ENCODE data around the gene POU2F1. TPM values are rescaled to one million over a fixed set of nuclear protein-coding genes. Genes with fewer than 3 reads are reported as not detected.

The POU2F1 gene
- total RNA-seq, 1 experiment from 2014 or later, result 11.6 TPM

DNA sequence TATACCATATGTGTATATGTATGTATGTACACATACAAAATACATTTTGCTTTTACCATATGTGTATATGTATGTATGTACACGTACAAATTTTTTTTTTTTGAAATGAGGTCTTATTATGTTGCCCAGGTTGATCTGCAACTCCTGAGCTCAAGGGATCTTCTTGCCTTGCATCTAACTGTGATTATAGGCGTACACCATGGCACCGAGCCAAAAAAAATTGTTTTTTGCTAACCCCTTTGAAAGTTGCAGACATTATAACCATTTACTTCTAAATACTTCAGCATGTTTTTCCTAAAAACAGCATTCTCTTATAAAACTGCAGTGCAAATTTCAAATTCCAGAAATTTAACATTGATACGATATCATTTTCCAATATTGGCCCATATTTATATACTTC, 147.0 kb downstream of the POU2F1 start:
- Mint-ChIP-seq H3K9me3 (ENCODE audit: unreplicated experiment) (no peaks in the 10 kb centered on the region), H3K4me3 (ENCODE audit: unreplicated experiment) (no peak overlapping the region), H3K4me1 (ENCODE audit: insufficient read depth, unreplicated experiment) (no peaks in the 10 kb centered on the region), H3K27me3 (ENCODE audit: insufficient read depth, unreplicated experiment) (no peaks in the 10 kb centered on the region), H3K27ac (ENCODE audit: low read depth, unreplicated experiment) (no peak overlapping the region), H3K36me3 (ENCODE audit: insufficient read depth, unreplicated experiment) (peaks cover 6% of the 10 kb centered on the region)
- DNase-seq (ENCODE audit: unreplicated experiment), result no peak
- TF ChIP-seq, protein P1, sequence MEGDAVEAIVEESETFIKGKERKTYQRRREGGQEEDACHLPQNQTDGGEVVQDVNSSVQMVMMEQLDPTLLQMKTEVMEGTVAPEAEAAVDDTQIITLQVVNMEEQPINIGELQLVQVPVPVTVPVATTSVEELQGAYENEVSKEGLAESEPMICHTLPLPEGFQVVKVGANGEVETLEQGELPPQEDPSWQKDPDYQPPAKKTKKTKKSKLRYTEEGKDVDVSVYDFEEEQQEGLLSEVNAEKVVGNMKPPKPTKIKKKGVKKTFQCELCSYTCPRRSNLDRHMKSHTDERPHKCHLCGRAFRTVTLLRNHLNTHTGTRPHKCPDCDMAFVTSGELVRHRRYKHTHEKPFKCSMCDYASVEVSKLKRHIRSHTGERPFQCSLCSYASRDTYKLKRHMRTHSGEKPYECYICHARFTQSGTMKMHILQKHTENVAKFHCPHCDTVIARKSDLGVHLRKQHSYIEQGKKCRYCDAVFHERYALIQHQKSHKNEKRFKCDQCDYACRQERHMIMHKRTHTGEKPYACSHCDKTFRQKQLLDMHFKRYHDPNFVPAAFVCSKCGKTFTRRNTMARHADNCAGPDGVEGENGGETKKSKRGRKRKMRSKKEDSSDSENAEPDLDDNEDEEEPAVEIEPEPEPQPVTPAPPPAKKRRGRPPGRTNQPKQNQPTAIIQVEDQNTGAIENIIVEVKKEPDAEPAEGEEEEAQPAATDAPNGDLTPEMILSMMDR (IDR thresholded peaks at IDR 0.05; ENCODE audit: unreplicated experiment), result no peak
- intact Hi-C loops (cut with micrococcal nuclease), result no loop called here
- BruUV-seq (replicated peaks), result no TSS peak
- ChIA-PET POLR2A (interaction anchor here (1.4 kb wide), 1 partner anchor 105 kb away, joined by 3 read pairs; no protein-coding TSS in a partner anchor), CTCF (interaction anchor here (0.6 to 1.7 kb wide), 4 partner anchors 33 to 714 kb away, joined by 3 to 4 read pairs (median 3); no protein-coding TSS in a partner anchor)

DNA sequence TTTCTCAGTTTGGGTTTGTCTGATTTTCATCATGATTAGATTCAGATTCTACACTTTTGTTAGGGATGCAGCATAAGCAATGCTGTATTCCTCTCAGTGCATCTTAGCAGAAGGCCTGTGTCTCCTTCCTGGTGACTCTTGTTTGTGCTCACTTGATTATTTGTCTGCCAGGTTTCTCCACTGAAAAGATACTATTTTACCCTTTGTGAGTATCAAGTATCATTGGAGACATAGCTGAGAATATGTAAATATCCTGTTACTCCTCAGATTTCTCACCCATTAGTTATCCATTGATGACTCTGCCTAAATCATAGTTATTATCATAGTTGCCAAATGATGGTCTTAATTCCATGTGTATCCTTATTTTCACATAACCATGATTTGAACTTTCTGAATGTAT, 148.5 kb downstream of the POU2F1 start:
- TF ChIP-seq, protein P1 (IDR thresholded peaks at IDR 0.05; ENCODE audit: unreplicated experiment), result no peak

GRCh38 chr1:167369933-167370332, 149.2 kb downstream of the POU2F1 start:
- BruUV-seq (replicated peaks), result no TSS peak
- DNase-seq (ENCODE audit: unreplicated experiment), result no peak
- Mint-ChIP-seq H3K36me3 (ENCODE audit: insufficient read depth, unreplicated experiment) (peaks cover 16% of the 10 kb centered on the region), H3K27me3 (ENCODE audit: insufficient read depth, unreplicated experiment) (no peaks in the 10 kb centered on the region), H3K4me3 (ENCODE audit: unreplicated experiment) (no peak overlapping the region), H3K9me3 (ENCODE audit: unreplicated experiment) (no peaks in the 10 kb centered on the region), H3K4me1 (ENCODE audit: insufficient read depth, unreplicated experiment) (no peaks in the 10 kb centered on the region), H3K27ac (ENCODE audit: low read depth, unreplicated experiment) (no peak overlapping the region)
- ChIA-PET CTCF (interaction anchor here (0.6 to 2.0 kb wide), 6 partner anchors 27 to 970 kb away, joined by 3 to 9 read pairs (median 4); no protein-coding TSS in a partner anchor), POLR2A (interaction anchor here (0.7 kb wide), 1 partner anchor 32 kb away, joined by 4 read pairs; no protein-coding TSS in a partner anchor)
- TF ChIP-seq, protein P1 (IDR thresholded peaks at IDR 0.05; ENCODE audit: unreplicated experiment), result no peak
- intact Hi-C loops (cut with micrococcal nuclease), result no loop called here

More for the DNA sequence above, 148.5 kb downstream of the POU2F1 start:
- Mint-ChIP-seq H3K4me1 (ENCODE audit: insufficient read depth, unreplicated experiment) (no peaks in the 10 kb centered on the region), H3K27ac (ENCODE audit: low read depth, unreplicated experiment) (no peak overlapping the region), H3K9me3 (ENCODE audit: unreplicated experiment) (no peaks in the 10 kb centered on the region), H3K4me3 (ENCODE audit: unreplicated experiment) (no peak overlapping the region), H3K27me3 (ENCODE audit: insufficient read depth, unreplicated experiment) (no peaks in the 10 kb centered on the region), H3K36me3 (ENCODE audit: insufficient read depth, unreplicated experiment) (peaks cover 10% of the 10 kb centered on the region)
- CTCF ChIA-PET, result interaction anchor here (0.6 to 2.0 kb wide), 5 partner anchors 26 to 102 kb away, joined by 3 to 9 read pairs (median 4); no protein-coding TSS in a partner anchor
- no peak for DNase-seq (ENCODE audit: unreplicated experiment)
- intact Hi-C loops (cut with micrococcal nuclease), result no loop called here
- no TSS peak for BruUV-seq (replicated peaks)
- POLR2A ChIA-PET, result interaction anchor here (0.7 kb wide), 1 partner anchor 33 kb away, joined by 4 read pairs; no protein-coding TSS in a partner anchor

GRCh38 chr1:167371030-167371429, 150.3 kb downstream of the POU2F1 start:
- peaks cover 16% of the 10 kb centered on the region for H3K36me3 Mint-ChIP-seq (ENCODE audit: insufficient read depth, unreplicated experiment)
- BruUV-seq (replicated peaks), result no TSS peak
- no peak overlapping the region for H3K4me3 Mint-ChIP-seq (ENCODE audit: unreplicated experiment)
- CTCF ChIA-PET, result interaction anchor here (0.7 kb wide), 2 partner anchors 8 to 708 kb away, joined by 3 to 4 read pairs; no protein-coding TSS in a partner anchor
- H3K9me3 Mint-ChIP-seq (ENCODE audit: unreplicated experiment), result no peaks in the 10 kb centered on the region
- intact Hi-C loops (cut with micrococcal nuclease), result no loop called here
- TF ChIP-seq, protein P1 (IDR thresholded peaks at IDR 0.05; ENCODE audit: unreplicated experiment), result no peak
- H3K27ac Mint-ChIP-seq (ENCODE audit: low read depth, unreplicated experiment), result no peak overlapping the region
- no peak for DNase-seq (ENCODE audit: unreplicated experiment)
- POLR2A ChIA-PET, result interaction anchor here (0.8 kb wide), 1 partner anchor 11 kb away, joined by 3 read pairs; no protein-coding TSS in a partner anchor
- no peaks in the 10 kb centered on the region for H3K27me3 Mint-ChIP-seq (ENCODE audit: insufficient read depth, unreplicated experiment)
- no peaks in the 10 kb centered on the region for H3K4me1 Mint-ChIP-seq (ENCODE audit: insufficient read depth, unreplicated experiment)
